ENCODE data around the gene B4GALNT2.

Gene B4GALNT2

DNA sequence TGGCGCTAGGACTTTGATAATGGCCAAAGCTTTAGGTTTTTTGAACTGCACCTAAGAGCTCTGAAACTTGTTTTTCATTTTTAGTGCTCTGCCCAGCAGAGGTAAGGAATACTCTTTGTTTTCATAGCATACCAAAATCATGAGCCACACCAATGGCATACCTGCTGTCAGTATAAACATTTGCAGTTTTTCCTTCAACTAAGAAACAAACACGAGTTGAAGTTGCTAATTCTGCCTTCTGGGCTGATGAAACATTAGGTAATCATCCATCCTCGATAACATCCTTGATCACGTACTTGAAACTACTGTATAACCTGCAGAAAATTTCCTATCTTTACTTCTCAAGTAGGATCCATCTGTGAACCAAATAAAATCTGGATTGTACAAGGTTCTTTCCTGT lies 20.6 kb upstream of the B4GALNT2 start:
- no peak for TF ChIP-seq CTCF (IDR thresholded peaks at IDR 0.05; ENCODE audit: insufficient read depth, low read length, poor library complexity, severe bottlenecking)
- Histone ChIP-seq H3K27me3 (replicated peaks; ENCODE audit: control insufficient read depth, insufficient read depth, low read length) (no peaks in the 10 kb centered on the region), H3K4me3 (replicated peaks; ENCODE audit: low read depth, low read length) (no peak overlapping the region), H3K36me3 (ENCODE audit: control insufficient read depth, insufficient read depth, low read length) (no peaks in the 10 kb centered on the region)
- DNase-seq (ENCODE audit: extremely low read depth, insufficient read length) = no peak

DNA sequence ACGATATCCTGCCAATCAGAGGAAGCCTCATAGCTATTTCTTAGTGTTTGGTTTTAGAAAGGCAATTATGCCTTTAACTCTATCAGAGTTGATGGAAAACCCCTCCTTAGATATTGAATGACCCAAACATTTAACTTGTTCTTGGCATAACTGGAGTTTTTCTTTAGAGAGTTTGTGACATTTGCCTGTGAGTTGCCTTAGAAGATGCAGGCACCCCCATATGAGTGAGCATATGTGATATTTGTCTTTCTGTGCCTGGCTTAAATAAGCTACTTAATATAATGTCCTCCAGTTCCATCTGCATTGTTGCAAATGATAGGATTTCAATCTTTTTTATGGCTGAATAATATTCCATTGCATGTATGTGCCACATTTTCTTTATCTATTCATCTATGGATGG lies 19.6 kb upstream of the B4GALNT2 start:
- Histone ChIP-seq H3K27me3 (replicated peaks; ENCODE audit: control insufficient read depth, insufficient read depth, low read length) (no peaks in the 10 kb centered on the region), H3K36me3 (ENCODE audit: control insufficient read depth, insufficient read depth, low read length) (no peaks in the 10 kb centered on the region), H3K4me3 (replicated peaks; ENCODE audit: low read depth, low read length) (no peak overlapping the region)
- DNase-seq (ENCODE audit: extremely low read depth, insufficient read length) = no peak
- TF ChIP-seq CTCF (IDR thresholded peaks at IDR 0.05; ENCODE audit: insufficient read depth, low read length, poor library complexity, severe bottlenecking) = no peak

DNA sequence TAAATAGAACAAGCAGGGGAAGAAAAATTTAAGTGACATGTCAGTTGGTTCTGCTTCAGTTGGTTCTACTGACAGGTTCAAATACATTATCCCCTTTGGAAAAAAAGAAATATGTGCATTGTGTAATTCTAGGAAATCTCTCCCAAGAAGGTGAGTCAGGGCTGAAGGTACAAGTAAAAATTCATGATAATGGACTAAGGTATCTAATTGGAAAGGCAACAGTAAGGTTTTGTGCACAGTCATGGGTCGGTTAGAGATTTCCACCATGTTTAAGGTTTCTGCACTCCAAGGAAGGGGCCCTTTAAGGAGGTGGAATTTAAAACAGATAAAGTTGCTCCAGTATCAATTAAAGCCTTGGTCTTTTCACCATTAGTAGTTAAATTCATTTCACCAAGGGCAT lies 17.9 kb upstream of the B4GALNT2 start:
- no peaks in the 10 kb centered on the region; the same call in 1 of the 2 replicates for H3K27me3 ChIP-seq (replicated peaks; ENCODE audit: control insufficient read depth, insufficient read depth, low read length)
- TF ChIP-seq CTCF (IDR thresholded peaks at IDR 0.05; ENCODE audit: insufficient read depth, low read length, poor library complexity, severe bottlenecking) = no peak
- no peaks in the 10 kb centered on the region for H3K36me3 ChIP-seq (ENCODE audit: control insufficient read depth, insufficient read depth, low read length)
- no peak for DNase-seq (ENCODE audit: extremely low read depth, insufficient read length)
- H3K4me3 ChIP-seq (replicated peaks; ENCODE audit: low read depth, low read length) = no peak overlapping the region

GRCh38 chr17:49117587-49118230 lies 14.9 kb upstream of the B4GALNT2 start:
- H3K4me3 ChIP-seq (replicated peaks; ENCODE audit: low read depth, low read length) = no peak overlapping the region
- H3K27me3 ChIP-seq (replicated peaks; ENCODE audit: control insufficient read depth, insufficient read depth, low read length) = no peaks in the 10 kb centered on the region; the same call in none of the 2 replicates
- no peak for TF ChIP-seq CTCF (IDR thresholded peaks at IDR 0.05; ENCODE audit: insufficient read depth, low read length, poor library complexity, severe bottlenecking)
- DNase-seq (ENCODE audit: extremely low read depth, insufficient read length) = no peak
- H3K36me3 ChIP-seq (ENCODE audit: control insufficient read depth, insufficient read depth, low read length) = no peaks in the 10 kb centered on the region

GRCh38 chr17:49120166-49120565 lies 12.4 kb upstream of the B4GALNT2 start:
- H3K36me3 ChIP-seq (ENCODE audit: control insufficient read depth, insufficient read depth, low read length) = no peaks in the 10 kb centered on the region
- no peak for TF ChIP-seq CTCF (IDR thresholded peaks at IDR 0.05; ENCODE audit: insufficient read depth, low read length, poor library complexity, severe bottlenecking)
- DNase-seq (ENCODE audit: extremely low read depth, insufficient read length) = no peak
- no peak overlapping the region for H3K4me3 ChIP-seq (replicated peaks; ENCODE audit: low read depth, low read length)
- no peaks in the 10 kb centered on the region; the same call in none of the 2 replicates for H3K27me3 ChIP-seq (replicated peaks; ENCODE audit: control insufficient read depth, insufficient read depth, low read length)
